Choroid plexus epithelial cell (primary cell): ENCODE measurements around the gene SLC3A2.
"Not testable (repeated sequence)": the region's sequence is repeated elsewhere in the genome, so short reads cannot be mapped to it uniquely, and the experiment has no call there.

Experiments
- DNase-seq: peaks from one replicate; pipeline ENCODE4 v3.0.0-alpha.2; 2010; ENCODE audit warnings: low read depth
- H3K4me3 ChIP-seq: 2 replicates; pipeline ENCODE4 v1.5.1; 2011; ENCODE audit warnings: low read depth, mild to moderate bottlenecking, control low read depth, low read length, moderate library complexity
- CTCF ChIP-seq: conservative IDR thresholded peaks from 2 replicates; pipeline ENCODE4 v1.5.1; 2011; ENCODE audit warnings: low read depth, mild to moderate bottlenecking, control low read depth, inconsistent platforms, low read length, moderate library complexity

Gene SLC3A2

GRCh38 chr11:62930157-62930556 lies 49.5 kb downstream of the SLC3A2 start:
- no peak for DNase-seq
- H3K4me3 ChIP-seq = no peak overlapping the region
- no peak for TF ChIP-seq CTCF

DNA sequence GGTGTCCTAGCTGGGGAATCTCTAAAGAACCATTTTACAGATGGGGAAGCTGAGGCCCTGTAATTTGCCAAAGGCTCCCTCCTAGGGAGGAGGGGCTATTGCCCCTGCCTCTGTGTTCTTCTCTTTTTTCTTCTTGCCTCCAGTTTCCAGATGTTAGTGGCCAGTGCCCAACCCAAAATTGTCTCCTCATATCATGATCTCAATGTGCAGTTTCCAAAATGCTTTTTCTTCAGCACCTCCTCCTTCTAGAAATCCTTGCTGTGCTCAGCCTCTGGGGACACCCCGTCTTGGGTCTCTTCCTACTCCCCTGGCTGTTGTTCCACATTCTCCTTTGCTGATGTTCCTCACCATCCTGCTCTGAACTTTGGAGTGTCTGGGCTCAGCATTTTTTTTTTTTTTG lies 50.0 kb downstream of the SLC3A2 start:
- no peak overlapping the region for H3K4me3 ChIP-seq
- DNase-seq = no peak
- TF ChIP-seq CTCF = no peak

DNA sequence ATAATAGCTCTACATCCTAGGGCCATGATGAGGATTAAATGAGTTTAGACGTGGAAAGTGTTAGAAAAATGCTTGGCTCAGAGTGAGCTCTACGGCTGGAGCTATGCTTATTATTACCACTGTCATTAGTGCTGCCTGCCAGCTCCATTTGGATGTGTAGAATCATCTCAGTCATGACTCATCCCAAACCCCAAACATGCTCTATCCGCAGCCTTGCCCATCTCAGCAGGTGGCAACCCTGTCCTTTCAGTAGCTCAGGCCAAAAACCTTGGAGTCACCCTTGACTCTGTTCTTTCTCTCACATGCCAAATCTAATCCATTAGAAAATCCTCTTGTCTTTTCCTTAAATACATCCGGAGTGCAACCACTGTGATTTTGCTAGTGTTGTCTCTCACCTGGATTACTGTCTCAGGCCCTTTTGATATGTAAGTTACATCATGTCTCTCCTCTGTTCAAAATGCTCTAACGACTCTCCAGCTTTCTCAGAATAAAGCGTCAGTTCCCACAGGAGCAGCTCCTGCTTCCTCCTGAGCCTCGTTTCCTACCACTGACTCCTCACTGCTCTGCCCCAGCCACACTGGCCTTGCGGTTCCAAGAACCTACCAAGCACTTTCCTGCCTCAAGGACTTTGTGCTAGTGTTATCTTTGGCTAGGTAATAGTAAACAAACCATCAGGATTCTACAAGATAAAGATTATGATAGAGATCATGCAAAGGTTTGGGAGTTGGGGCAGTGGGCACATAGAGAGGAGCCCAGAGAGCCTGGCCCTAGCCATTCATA lies 51.0 kb downstream of the SLC3A2 start:
- DNase-seq = no peak
- no peak overlapping the region for H3K4me3 ChIP-seq
- no peak for TF ChIP-seq CTCF

DNA sequence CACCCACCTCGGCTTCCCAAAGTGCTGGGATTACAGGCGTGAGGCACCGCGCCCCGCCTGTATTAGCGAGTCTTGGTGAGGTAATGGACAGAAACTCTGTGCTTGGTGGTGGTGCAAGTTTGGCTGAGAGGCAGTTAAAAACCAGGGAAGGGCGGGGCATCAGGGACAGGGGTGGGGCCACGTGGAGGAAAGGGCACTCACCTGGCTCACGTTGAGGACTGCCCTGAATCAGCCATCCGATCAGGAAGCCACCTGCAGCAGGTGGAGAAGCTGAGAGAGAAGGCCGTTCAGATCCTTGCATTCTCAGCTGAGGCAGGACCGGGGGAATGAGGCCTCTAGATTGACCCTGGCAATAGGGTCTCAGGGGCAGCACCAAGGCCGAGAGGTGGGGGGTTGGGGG lies 52.6 kb downstream of the SLC3A2 start:
- no peak overlapping the region for H3K4me3 ChIP-seq
- TF ChIP-seq CTCF = no peak

GRCh38 chr11:62933750-62934495 lies 53.2 kb downstream of the SLC3A2 start:
- no peak overlapping the region for H3K4me3 ChIP-seq
- no peak for TF ChIP-seq CTCF
- no peak for DNase-seq

More for the DNA sequence above, 52.6 kb downstream of the SLC3A2 start:
- no peak for DNase-seq

DNA sequence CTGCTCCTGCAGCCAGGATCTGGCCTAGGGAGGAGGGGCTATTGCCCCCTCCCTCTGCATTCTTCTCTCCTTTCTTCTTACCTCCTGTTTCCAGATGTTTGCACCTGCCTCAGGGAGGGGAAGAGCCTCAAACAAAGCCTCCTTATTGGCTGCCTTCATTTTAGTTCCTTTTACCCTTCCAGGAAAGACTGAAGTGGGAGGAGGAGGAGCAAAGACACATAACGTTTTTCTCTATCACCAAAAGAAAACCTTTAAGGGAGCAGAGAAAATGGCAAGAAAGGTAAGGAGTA lies 53.7 kb downstream of the SLC3A2 start:
- DNase-seq = no peak
- TF ChIP-seq CTCF = no peak
- no peak overlapping the region for H3K4me3 ChIP-seq

DNA sequence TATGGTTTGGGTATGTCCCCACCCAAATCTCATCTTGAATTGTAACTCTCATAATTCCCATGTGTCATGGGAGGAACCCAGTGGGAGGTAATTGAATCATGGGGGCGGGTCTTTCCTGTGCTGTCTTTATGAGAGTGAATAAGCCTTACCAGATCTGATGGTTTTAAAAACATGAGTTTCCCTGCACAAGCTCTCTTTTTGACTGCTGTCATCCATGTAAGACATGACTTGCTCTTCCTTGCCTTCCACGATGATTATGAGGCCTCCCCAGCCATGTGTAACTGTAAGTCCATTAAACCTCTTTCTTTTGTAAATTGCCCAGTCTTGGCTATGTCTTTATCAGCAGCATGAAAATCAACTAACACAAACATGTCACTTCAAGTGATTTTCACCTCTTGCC lies 56.8 kb downstream of the SLC3A2 start:
- not testable (repeated sequence) for DNase-seq, H3K4me3 ChIP-seq
